Peyer's patch (tissue), 4 donors: ENCODE results near the gene IFT172.
"Not testable (repeated sequence)": the region's sequence is repeated elsewhere in the genome, so short reads cannot be mapped to it uniquely, and the experiment has no call there.

Source experiments
- POLR2A ChIP-seq, 2 donors: fragments of 450-650 bp; IDR thresholded peaks; one replicate each; pipeline ENCODE4 v1.5.1; 2017; ENCODE audit warnings: antibody characterized with exemption in 2 of 2, mild to moderate bottlenecking in 2 of 2, moderate library complexity in 2 of 2
- TF ChIP-seq, protein P1 (sequence below), 6 experiments: fragments of 450-650 bp in 4 of 6; fragments of 200-600 bp in 2 of 6; sonication (generic) in 1 of 6; IDR thresholded peaks; one replicate each; pipeline ENCODE4 v1.5.1; 2017 to 2019; ENCODE audit warnings: antibody characterized with exemption in 6 of 6, mild to moderate bottlenecking in 3 of 6, moderate library complexity in 1 of 6

DNA sequence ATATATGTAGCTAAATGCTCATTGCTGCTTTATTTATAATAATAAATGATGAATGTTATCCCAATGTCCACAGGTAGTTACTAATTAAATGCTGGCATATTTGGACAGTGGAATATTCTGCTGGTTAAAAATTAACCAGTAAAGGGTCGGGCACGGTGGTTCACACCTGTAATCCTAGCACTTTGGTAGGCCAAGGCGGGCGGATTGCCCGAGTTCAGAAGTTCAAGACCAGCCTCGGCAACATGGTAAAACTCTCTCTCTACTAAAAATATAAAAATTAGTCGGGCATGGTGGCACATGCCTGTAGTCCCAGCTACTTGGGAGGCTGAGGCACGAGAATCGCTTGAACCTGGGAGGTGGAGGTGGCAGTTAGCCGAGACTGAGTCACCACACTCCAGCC, 64.5 kb downstream of the IFT172 start:
- TF ChIP-seq, protein P1, sequence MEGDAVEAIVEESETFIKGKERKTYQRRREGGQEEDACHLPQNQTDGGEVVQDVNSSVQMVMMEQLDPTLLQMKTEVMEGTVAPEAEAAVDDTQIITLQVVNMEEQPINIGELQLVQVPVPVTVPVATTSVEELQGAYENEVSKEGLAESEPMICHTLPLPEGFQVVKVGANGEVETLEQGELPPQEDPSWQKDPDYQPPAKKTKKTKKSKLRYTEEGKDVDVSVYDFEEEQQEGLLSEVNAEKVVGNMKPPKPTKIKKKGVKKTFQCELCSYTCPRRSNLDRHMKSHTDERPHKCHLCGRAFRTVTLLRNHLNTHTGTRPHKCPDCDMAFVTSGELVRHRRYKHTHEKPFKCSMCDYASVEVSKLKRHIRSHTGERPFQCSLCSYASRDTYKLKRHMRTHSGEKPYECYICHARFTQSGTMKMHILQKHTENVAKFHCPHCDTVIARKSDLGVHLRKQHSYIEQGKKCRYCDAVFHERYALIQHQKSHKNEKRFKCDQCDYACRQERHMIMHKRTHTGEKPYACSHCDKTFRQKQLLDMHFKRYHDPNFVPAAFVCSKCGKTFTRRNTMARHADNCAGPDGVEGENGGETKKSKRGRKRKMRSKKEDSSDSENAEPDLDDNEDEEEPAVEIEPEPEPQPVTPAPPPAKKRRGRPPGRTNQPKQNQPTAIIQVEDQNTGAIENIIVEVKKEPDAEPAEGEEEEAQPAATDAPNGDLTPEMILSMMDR (IDR thresholded peaks at IDR 0.05) = not testable (repeated sequence)
- TF ChIP-seq POLR2A (IDR thresholded peaks at IDR 0.05) = not testable (repeated sequence)
